NCI-H1048 (cell line): ENCODE results near the gene ZNF276.
"Not testable (repeated sequence)": the region's sequence is repeated elsewhere in the genome, so short reads cannot be mapped to it uniquely, and the experiment has no call there.

Source experiments
- DNase-seq: peaks from one replicate; lab custom pipeline; 2025; lab: John Stamatoyannopoulos, UW

ZNF276 gene

DNA sequence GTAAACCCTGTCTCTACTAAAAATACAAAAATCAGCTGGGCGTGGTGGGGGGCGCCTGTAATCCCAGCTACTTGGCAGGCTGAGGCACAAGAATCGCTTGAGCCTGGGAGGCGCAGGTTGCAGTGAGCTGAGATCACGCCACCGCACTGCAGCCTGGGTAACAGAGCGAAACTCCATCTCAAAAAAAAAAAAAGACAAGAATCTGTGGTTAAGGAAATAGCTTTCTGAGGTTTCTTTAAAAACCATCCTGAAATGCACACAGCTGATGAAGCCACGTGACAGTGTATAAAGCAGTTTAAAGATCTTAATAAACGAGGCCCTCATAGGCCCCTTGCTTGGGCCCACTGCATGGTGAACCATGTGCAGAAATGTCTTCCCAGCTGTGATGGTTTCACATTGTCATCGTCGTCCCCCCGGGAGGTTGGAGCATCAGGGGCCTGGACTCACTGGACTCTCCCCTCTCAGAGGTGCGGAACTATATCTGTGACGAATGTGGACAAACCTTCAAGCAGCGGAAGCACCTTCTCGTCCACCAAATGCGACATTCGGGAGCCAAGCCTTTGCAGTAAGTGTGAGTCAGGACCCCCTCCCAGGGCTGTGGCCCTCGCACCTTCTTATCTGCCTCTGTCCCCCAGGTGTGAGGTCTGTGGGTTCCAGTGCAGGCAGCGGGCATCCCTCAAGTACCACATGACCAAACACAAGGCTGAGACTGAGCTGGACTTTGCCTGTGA, 16.2 kb downstream of the ZNF276 start:
- no peak for DNase-seq

GRCh38 chr16:89738072-89738377, 16.7 kb downstream of the ZNF276 start:
- DNase-seq: no peak

DNA sequence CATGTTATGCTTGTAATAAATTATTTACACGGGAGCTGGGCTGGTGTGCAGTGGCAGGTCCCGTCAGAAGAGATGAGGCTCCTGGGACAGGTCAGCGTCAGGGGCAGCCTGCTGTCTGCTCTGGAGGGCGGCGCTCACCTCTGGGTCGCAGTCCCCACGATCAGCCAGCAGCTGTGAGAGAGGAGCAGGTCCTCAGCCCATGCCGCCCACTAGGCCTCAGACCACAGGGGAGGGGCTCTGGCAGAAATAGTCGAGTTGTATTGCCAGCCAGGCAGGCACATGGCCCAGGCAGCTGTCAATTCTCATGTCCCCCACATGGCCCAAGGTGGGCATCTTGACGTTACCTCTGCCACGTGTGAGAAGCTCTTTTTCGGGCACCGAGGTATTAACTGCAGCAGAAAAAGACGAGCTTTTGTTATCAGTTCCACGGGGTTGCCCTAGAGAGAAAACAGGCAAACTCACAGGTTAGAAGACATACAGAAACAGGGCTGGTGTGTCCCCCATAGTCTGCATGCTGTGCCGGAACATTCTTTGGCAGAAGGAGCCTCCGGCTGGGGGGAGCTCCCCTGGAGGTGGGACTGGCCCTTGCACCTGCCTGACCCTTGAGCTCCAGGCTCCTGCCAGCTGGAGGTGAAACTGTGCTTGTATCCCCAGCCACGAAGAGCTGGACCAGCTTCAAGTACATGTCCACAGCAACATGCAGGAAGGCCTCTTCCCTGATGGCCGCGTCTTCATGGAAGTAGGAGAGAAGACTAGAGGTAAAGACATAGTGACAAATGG, 17.4 kb downstream of the ZNF276 start:
- DNase-seq: no peak

DNA sequence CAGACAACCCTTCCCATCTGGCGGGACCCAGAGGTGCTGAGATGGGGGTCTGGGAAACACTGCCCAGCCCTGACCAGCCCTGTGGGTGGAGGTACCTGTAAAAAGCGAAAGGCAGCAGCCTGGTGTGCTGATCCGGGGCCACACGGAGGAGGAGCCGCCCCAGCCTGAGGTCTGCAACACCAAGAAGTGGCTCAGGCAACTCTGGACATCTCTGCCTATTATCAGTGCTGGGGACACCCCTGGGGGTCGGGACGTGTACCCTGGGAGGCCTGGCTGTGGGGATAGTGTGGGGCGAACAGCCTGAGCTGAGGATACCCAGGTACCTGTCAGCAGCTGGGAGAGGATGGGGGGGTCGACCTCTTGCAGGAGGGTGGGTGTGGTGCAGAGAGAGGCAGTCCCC, 18.0 kb downstream of the ZNF276 start:
- no peak for DNase-seq

DNA sequence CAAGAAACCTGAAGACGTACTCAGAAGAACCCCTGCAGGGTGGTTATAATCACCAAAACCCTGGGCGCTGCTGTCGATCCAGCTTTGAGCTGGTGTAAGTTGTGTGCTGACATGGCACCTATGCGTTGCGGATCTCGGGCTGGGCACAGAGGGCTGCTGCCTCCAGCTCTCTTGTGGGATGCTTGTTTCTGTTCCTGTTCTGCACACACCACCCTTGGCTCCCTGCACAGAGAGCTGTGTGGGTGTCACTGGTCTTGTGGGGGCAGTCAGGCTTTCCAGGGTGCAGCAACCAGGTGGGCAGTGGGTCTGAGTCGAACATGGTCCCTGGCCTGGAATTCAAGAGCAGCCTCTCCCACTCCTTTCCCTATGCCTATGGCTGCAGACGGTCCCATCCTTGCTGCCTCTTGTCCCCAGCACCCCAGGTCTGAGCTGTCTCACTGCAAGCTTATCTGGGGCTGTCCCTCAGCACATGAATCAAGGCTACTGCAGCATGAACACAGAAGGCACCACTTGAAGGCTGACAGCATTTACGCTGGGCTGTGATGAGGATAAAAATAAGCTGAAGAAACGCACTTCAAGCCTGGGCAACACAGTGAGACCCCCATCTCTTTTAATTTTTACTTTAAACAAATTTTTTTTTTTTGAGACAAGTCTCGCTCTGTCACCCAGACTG, 20.1 kb downstream of the ZNF276 start:
- DNase-seq: no peak

- no peak for DNase-seq
These were observed 21.6 kb downstream of the ZNF276 start for GRCh38 chr16:89742948-89743347.

DNA sequence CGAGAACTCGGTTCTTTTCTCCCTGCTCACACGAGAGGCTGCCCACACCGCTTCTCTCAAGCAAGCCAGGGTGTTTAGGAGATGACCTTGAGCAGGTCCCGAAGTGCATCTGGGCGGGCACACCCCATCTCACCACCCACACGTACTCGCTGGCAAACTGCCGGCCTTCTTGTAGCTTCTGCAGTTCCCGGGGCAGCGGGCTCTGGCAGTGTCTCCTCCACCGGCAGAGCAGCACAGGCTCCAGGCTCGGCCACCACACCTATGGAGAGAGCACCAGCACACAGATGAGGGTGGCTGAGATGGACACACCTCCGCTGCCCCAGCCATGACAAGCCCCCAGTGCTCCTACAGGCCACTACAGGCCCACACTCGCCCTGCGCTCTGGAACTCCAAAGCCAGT, 23.5 kb downstream of the ZNF276 start:
- no peak for DNase-seq

DNA sequence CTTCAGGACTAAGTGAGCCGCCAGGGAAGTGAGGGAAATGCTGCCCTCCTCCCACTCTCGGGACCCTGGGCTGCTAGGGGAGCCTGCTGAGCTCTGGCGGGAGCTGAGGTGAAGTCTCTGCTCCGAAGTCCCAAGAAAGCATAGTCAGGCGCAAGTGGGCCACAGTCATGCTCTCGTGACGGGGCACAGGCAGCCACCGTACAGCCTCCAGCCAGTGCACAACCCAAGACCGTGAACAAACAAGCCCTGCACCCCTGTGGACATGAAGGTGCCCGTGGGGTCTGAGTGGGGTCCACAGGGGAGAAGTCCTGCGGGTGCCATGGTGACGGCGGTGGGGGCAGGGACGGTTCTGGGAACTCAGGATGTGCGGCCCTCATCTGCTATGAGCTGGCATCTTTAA, 24.7 kb downstream of the ZNF276 start:
- no peak for DNase-seq

DNA sequence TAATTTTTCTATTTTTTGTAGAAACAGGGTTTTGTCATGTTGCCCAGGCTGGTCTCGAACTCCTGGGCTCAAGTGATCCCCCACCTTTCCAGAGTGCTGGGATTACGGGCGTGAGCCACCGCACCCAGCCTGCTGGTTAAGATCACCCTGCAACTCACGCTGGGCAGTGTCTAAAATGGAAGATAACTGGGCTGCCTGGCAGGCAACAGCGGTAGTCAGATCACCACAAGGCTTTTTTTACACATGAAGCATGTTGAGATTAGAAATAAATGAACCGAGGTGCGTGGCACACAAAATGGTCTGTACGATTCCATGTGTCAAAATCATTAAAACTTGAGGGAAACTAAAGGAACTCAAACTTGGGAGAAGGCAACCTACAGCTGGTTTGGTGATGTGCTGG, 26.7 kb downstream of the ZNF276 start:
- DNase-seq: no peak

GRCh38 chr16:89748921-89749320, 27.6 kb downstream of the ZNF276 start:
- no peak for DNase-seq

GRCh38 chr16:89749637-89750036, 28.3 kb downstream of the ZNF276 start:
- DNase-seq: no peak

DNA sequence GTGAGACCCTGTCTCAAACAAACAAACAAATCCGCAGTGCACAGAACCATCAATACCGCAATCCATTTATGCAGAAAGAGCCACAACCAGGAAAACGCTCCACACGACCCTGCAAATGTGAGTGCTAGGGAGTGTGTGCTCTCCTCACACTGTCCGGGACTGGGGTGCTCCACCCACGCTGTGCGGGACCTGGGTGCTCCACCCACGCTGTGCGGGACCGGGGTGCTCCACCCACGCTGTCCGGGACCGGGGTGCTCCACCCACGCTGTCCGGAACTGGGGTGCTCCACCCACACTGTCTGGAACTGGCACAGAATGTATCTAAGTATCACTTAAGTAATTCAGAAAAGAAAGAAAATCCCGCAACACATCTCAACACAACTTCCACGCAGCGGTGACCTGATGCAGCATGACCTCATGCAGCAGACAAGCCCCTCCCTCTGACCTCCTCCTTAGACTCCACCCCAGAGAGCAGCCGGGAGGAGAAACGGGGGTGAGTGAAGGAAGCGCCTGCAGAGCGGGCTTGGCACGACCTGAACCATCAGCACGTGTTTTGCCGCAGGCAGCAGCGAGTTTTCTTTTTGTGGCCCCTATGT, 38.5 kb downstream of the ZNF276 start:
- no peak for DNase-seq

DNA sequence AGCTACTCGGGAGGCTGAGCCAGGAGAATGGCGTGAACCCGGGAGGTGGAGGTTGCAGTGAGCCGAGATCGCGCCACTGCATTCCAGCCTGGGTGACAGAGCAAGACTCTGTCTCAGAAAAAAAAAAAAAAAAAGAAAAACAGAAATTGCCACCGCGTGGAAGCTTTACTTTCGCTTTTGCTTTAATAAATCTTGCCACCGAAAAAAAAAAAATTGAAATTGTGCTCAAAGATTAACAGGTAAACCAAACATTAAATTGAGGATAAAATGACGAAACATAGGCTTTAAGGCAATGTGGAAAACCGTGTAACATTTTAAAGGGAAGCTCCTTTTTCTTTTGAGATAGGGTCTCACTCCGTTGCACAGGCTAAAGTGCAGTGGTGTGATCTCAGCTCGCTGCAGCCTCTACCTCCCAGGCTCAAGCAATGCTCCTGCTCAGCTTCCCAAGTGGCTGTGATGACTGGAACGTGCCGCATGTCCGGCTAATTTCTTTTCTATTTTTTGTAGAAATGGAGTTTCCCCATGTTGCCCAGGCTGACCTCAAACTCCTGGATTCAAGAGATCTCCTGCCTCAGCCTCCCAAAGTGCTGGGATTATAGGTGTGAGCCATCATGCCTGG, 40.1 kb downstream of the ZNF276 start:
- DNase-seq: no peak

DNA sequence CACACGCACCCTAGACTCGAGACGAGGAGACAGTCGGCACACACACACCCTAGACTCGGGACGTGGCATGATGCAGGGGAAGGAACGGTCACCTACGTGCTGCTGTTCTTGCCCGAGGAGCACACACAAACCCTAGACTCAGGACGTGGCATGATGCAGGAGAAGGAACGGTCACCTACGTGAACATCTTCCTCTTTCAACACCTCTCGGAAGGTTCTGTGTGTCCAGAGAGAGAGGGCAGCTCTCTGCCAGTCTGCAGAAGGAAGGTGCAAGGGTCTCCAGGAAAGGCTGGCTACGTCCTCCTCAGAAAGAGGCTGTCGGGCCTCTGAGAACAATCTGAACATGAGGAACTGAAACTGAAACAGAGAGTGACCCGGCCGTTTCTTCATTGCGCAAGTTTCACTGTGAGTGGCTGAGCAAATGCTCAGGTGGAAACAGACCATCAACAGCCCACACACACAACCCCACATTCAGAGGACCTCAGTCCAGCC, 43.4 kb downstream of the ZNF276 start:
- DNase-seq: no peak

DNA sequence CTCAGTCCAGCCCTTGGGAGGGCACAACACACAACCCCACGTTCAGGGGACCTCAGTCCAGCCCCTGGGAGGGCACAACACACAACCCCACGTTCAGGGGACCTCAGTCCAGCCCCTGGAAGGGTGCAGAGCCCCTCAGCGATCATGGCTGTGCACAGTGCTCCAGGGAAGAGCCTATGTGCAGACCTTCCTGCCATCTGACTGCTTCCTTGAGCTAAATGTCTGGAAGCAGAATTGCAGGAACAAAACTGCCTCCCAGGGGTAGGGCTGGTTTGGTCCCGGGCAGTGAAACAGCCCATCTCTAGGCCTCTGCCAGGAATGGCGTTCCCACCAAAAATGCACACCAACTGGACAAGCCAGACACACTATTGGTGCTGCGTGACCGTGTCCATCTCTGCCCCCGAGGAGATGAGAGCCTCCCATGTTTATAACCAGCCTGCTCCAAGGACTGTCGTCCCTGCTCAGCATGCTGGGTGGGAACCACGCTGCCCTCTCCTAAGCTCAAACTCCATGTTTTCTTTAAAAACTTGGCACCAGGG, 44.0 kb downstream of the ZNF276 start:
- DNase-seq: no peak

- no peak for DNase-seq
These were observed 49.0 kb downstream of the ZNF276 start for GRCh38 chr16:89770367-89770766.

GRCh38 chr16:89775223-89775622, 53.9 kb downstream of the ZNF276 start:
- no peak for DNase-seq

GRCh38 chr16:89778211-89778610, 56.9 kb downstream of the ZNF276 start:
- not testable (repeated sequence) for DNase-seq

- DNase-seq: no peak
These were observed 58.0 kb downstream of the ZNF276 start for GRCh38 chr16:89779231-89779908.

- no peak for DNase-seq
These were observed 58.6 kb downstream of the ZNF276 start for GRCh38 chr16:89779909-89780305.

DNA sequence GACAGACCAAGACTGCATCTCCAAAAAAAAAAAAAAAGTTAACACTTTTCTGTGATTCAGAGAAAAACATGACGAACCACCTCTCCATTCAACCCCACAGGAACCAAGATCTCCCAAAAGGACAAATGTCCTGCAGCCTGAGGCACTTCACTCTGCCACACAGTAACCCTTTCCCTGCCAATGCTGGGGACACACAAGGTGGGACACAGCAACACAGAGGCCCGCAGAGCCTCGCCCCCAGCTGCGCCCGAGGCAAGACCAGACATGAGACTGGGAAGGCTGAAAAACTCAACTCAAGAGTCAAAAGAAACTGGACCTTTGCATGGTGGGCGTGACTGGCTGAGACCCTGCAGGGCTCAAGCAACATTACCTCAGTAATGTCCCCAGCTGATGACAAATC, 61.2 kb downstream of the ZNF276 start:
- DNase-seq: no peak
